SK-N-SH (cell line): Measurements from ENCODE around the gene PRRC2B. TPM values are rescaled to one million over a fixed set of nuclear protein-coding genes. Genes with fewer than 3 reads are reported as not detected.

Experiments
- CTCF ChIA-PET: fragments of 300-600, 350-600 bp; formaldehyde crosslinking; extraction: SDS; loops from one replicate; lab custom pipeline; 2021; lab: Yijun Ruan, JAX
- POLR2A ChIA-PET: fragments of 350-600 bp; sonication (Branson Sonifier 250); formaldehyde crosslinking; extraction: SDS; loops from one replicate; lab custom pipeline; 2020; ENCODE audit warnings: antibody characterized with exemption, inconsistent platforms; lab: Yijun Ruan, JAX
- DNase-seq: peaks from one replicate; pipeline ENCODE4 v3.0.0; 2012
- H2AFZ ChIP-seq: fragments of 200-600 bp; sonication (generic); 2 replicates; pipeline ENCODE4 v1.8.1; 2016; ENCODE audit warnings: antibody characterized with exemption, mild to moderate bottlenecking, low read depth
- H3F3A ChIP-seq: fragments of 200-600 bp; sonication (generic); replicated peaks from 2 replicates; pipeline ENCODE3; 2016; ENCODE audit warnings: antibody characterized with exemption, mild to moderate bottlenecking; ENCODE audit not compliant: insufficient read depth
- H3K27ac ChIP-seq, 2 experiments: fragments of 200-500 bp in 1 of 2; fragments of 200-600 bp in 1 of 2; sonication (Bioruptor generic) in 1 of 2; sonication (generic), shearing (Covaris generic) in 1 of 2; 2 replicates each; pipeline versions ENCODE4 v1.5.1 to v1.6.1; 2014 to 2016; ENCODE audit warnings: low read depth in 2 of 2, inconsistent platforms in 1 of 2, low read length in 1 of 2, mild to moderate bottlenecking in 1 of 2, mixed read lengths in 1 of 2
- H3K27me3 ChIP-seq: fragments of 200-600 bp; sonication (generic), shearing (Covaris generic); 2 replicates; pipeline ENCODE4 v1.6.1; 2016; ENCODE audit warnings: mixed run types; ENCODE audit not compliant: insufficient read depth
- H3K36me3 ChIP-seq, 2 experiments: fragments of 200-500 bp in 1 of 2; fragments of 200-600 bp in 1 of 2; sonication (Bioruptor generic) in 1 of 2; sonication (generic) in 1 of 2; replicated peaks in 1 of 2; 2 replicates each; pipeline versions ENCODE3 to v1.5.1; 2014 to 2016; ENCODE audit warnings: low read length in 1 of 2, mild to moderate bottlenecking in 1 of 2; ENCODE audit not compliant: insufficient read depth in 2 of 2, control insufficient read depth in 1 of 2
- H3K4me1 ChIP-seq, 2 experiments: fragments of 200-500 bp in 1 of 2; fragments of 200-600 bp in 1 of 2; sonication (Bioruptor generic) in 1 of 2; sonication (generic), shearing (Covaris generic) in 1 of 2; 2 replicates each; pipeline versions ENCODE4 v1.5.1 to v1.6.1; 2014 to 2016; ENCODE audit warnings: low read depth in 1 of 2, low read length in 1 of 2, mixed run types in 1 of 2; ENCODE audit not compliant: insufficient read depth in 2 of 2, control insufficient read depth in 1 of 2
- H3K4me2 ChIP-seq: fragments of 200-600 bp; sonication (generic), shearing (Covaris generic); 2 replicates; pipeline ENCODE4 v1.6.1; 2017; ENCODE audit warnings: mixed run types
- H3K4me3 ChIP-seq, 2 experiments: fragments of 200-500 bp in 1 of 2; fragments of 200-600 bp in 1 of 2; sonication (Bioruptor generic) in 1 of 2; sonication (generic), shearing (Covaris generic) in 1 of 2; 2 replicates each; pipeline versions ENCODE4 v1.5.1 to v1.8.1; 2014 to 2016; ENCODE audit warnings: low read depth in 2 of 2, inconsistent platforms in 1 of 2, low read length in 1 of 2, mild to moderate bottlenecking in 1 of 2, mixed read lengths in 1 of 2, moderate library complexity in 1 of 2
- H3K79me2 ChIP-seq: fragments of 200-600 bp; sonication (generic); 2 replicates; pipeline ENCODE4 v1.8.1; 2017; ENCODE audit warnings: mild to moderate bottlenecking; ENCODE audit not compliant: insufficient read depth
- H3K9ac ChIP-seq: fragments of 200-600 bp; sonication (generic); 2 replicates; pipeline ENCODE4 v1.6.1; 2017; ENCODE audit warnings: mixed run types
- H3K9me2 ChIP-seq: fragments of 200-600 bp; sonication (generic); 2 replicates; pipeline ENCODE4 v1.6.1; 2017; ENCODE audit warnings: mixed run types
- H3K9me3 ChIP-seq: fragments of 200-600 bp; sonication (generic); 2 replicates; pipeline ENCODE4 v1.6.1; 2017; ENCODE audit warnings: mixed run types, mild to moderate bottlenecking, moderate library complexity
- H4K20me1 ChIP-seq: fragments of 200-600 bp; sonication (generic); 2 replicates; pipeline ENCODE4 v1.6.1; 2017; ENCODE audit warnings: mild to moderate bottlenecking, mixed run types; ENCODE audit not compliant: insufficient read depth
- CHD2 ChIP-seq: fragments of 150-350 bp; IDR thresholded peaks from 2 replicates; pipeline ENCODE4 v1.6.1; 2018; ENCODE audit warnings: low read length; ENCODE audit not compliant: partially characterized antibody
- CTCF ChIP-seq: fragments of 200-600 bp; sonication (generic); IDR thresholded peaks from 2 replicates; pipeline ENCODE4 v1.6.1; 2017; ENCODE audit warnings: antibody characterized with exemption, mild to moderate bottlenecking, moderate library complexity
- EP300 ChIP-seq, 2 experiments: IDR thresholded peaks; 2 replicates each; pipeline versions ENCODE4 v1.4.0 to v1.6.1; 2012; ENCODE audit warnings: borderline replicate concordance in 1 of 2, low read depth in 1 of 2, low read length in 1 of 2
- FOSL2 ChIP-seq: IDR thresholded peaks from 2 replicates; pipeline ENCODE4 v1.4.0; 2012; ENCODE audit warnings: low read depth, mild to moderate bottlenecking, moderate library complexity, borderline replicate concordance
- GABPA ChIP-seq: IDR thresholded peaks from 2 replicates; pipeline ENCODE4 v1.4.0; 2012; ENCODE audit warnings: low read depth, mild to moderate bottlenecking
- JUND ChIP-seq: IDR thresholded peaks from 2 replicates; pipeline ENCODE4 v1.4.0; 2012
- MAX ChIP-seq: IDR thresholded peaks from 2 replicates; pipeline ENCODE4 v1.4.0; 2012; ENCODE audit warnings: low read depth
- MEF2A ChIP-seq: IDR thresholded peaks from 2 replicates; pipeline ENCODE4 v1.4.0; 2012; ENCODE audit warnings: low read depth, borderline replicate concordance
- MXI1 ChIP-seq: IDR thresholded peaks from 2 replicates; pipeline ENCODE4 v1.6.1; 2012; ENCODE audit warnings: mild to moderate bottlenecking, low read depth, low read length, improper control_type of control experiment
- NRF1 ChIP-seq: IDR thresholded peaks from 2 replicates; pipeline ENCODE4 v1.6.1; 2012; ENCODE audit warnings: low read depth, mild to moderate bottlenecking, low read length
- RCOR1 ChIP-seq: fragments of 150-350 bp; IDR thresholded peaks from 2 replicates; pipeline ENCODE4 v1.6.1; 2017; ENCODE audit warnings: antibody characterized with exemption, low read length
- RXRA ChIP-seq: IDR thresholded peaks from 2 replicates; pipeline ENCODE4 v1.4.0; 2012; ENCODE audit warnings: low read depth, mild to moderate bottlenecking, borderline replicate concordance
- TAF1 ChIP-seq: IDR thresholded peaks from 2 replicates; pipeline ENCODE4 v1.6.1; 2012; ENCODE audit warnings: low read depth, mild to moderate bottlenecking, low read length, moderate library complexity, borderline replicate concordance
- TEAD4 ChIP-seq: IDR thresholded peaks from 2 replicates; pipeline ENCODE4 v1.4.0; 2012; ENCODE audit warnings: mild to moderate bottlenecking, borderline replicate concordance; ENCODE audit not compliant: insufficient read depth
- USF1 ChIP-seq: IDR thresholded peaks from 2 replicates; pipeline ENCODE4 v1.4.0; 2012; ENCODE audit warnings: low read depth, borderline replicate concordance
- YY1 ChIP-seq: IDR thresholded peaks from 2 replicates; pipeline ENCODE4 v1.4.0; 2012; ENCODE audit warnings: low read depth, mild to moderate bottlenecking
- WGBS: methylation state at CpG from one replicate; pipeline ENCODE4 v1.1.6; 2017; ENCODE audit warnings: low lambda C conversion rate; 5-methylcytosine and 5-hydroxymethylcytosine counted together
- polyA plus RNA-seq, 3 experiments: library from polyadenylated mRNA; depleted of rRNA; stranded (reverse); fragments of >200 nt; gene quantifications; 2 replicates each; pipeline ENCODE4 v1.2.3, GENCODE V29; 2012
- TF ChIP-seq, protein P1 (sequence below): fragments of 150-350 bp; IDR thresholded peaks from 2 replicates; pipeline ENCODE4 v1.6.1; 2017; ENCODE audit warnings: antibody characterized with exemption, low read length, low read depth, borderline replicate concordance
- TF ChIP-seq, protein P2 (sequence below): fragments of 150-350 bp; IDR thresholded peaks from 2 replicates; pipeline ENCODE4 v1.6.1; 2016; ENCODE audit warnings: mild to moderate bottlenecking, low read depth, low read length
- TF ChIP-seq, protein P3 (sequence below): IDR thresholded peaks from 2 replicates; pipeline ENCODE4 v1.4.0; 2012; ENCODE audit warnings: low read depth, borderline replicate concordance
- TF ChIP-seq, protein P4 (sequence below): IDR thresholded peaks from 2 replicates; pipeline ENCODE4 v1.6.1; 2012; ENCODE audit warnings: mild to moderate bottlenecking, low read depth, low read length, moderate library complexity

Gene PRRC2B
- polyA plus RNA-seq, 1 of the 3 experiments (the other 2 are of a cell fraction), result 26.3 TPM

- Histone ChIP-seq H3K27ac (no peak overlapping the region), H3K9me2 (no peaks in the 10 kb centered on the region), H3K4me1 (peaks cover 0 to 5% of the 10 kb centered on the region in 2 experiments; a peak in 3 of 4 replicates), H3K9me3 (no peaks in the 10 kb centered on the region), H3K27me3 (no peaks in the 10 kb centered on the region), H3K4me2 (no peak overlapping the region), H3K36me3 (no peaks in the 10 kb centered on the region), H4K20me1 (no peaks in the 10 kb centered on the region), H3K79me2 (no peaks in the 10 kb centered on the region), H3K9ac (no peak overlapping the region), H3F3A (peaks cover 10% of the 10 kb centered on the region), H2AFZ (no peak overlapping the region), H3K4me3 (no peak overlapping the region)
- ChIA-PET CTCF (interaction anchor here (4.3 kb wide), 1 partner anchor 16 kb away, joined by 26 read pairs; no protein-coding TSS in a partner anchor), POLR2A (no interaction called here)
- TF ChIP-seq RCOR1 (no peak), FOSL2 (no peak), NRF1 (no peak), TEAD4 (no peak), YY1 (no peak), TAF1 (no peak), MEF2A (no peak), JUND (no peak), CTCF (no peak), CHD2 (no peak), EP300 (IDR thresholded peaks at IDR 0.05; ENCODE audit: borderline replicate concordance in 1 of 2, low read depth in 1 of 2, low read length in 1 of 2) (no peak), USF1 (no peak), RXRA (no peak), MAX (no peak), GABPA (no peak), MXI1 (no peak)
- TF ChIP-seq, protein P1, sequence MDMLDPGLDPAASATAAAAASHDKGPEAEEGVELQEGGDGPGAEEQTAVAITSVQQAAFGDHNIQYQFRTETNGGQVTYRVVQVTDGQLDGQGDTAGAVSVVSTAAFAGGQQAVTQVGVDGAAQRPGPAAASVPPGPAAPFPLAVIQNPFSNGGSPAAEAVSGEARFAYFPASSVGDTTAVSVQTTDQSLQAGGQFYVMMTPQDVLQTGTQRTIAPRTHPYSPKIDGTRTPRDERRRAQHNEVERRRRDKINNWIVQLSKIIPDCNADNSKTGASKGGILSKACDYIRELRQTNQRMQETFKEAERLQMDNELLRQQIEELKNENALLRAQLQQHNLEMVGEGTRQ, result no peak
- TF ChIP-seq, protein P2, sequence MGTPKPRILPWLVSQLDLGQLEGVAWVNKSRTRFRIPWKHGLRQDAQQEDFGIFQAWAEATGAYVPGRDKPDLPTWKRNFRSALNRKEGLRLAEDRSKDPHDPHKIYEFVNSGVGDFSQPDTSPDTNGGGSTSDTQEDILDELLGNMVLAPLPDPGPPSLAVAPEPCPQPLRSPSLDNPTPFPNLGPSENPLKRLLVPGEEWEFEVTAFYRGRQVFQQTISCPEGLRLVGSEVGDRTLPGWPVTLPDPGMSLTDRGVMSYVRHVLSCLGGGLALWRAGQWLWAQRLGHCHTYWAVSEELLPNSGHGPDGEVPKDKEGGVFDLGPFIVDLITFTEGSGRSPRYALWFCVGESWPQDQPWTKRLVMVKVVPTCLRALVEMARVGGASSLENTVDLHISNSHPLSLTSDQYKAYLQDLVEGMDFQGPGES, result no peak
- TF ChIP-seq, protein P3, sequence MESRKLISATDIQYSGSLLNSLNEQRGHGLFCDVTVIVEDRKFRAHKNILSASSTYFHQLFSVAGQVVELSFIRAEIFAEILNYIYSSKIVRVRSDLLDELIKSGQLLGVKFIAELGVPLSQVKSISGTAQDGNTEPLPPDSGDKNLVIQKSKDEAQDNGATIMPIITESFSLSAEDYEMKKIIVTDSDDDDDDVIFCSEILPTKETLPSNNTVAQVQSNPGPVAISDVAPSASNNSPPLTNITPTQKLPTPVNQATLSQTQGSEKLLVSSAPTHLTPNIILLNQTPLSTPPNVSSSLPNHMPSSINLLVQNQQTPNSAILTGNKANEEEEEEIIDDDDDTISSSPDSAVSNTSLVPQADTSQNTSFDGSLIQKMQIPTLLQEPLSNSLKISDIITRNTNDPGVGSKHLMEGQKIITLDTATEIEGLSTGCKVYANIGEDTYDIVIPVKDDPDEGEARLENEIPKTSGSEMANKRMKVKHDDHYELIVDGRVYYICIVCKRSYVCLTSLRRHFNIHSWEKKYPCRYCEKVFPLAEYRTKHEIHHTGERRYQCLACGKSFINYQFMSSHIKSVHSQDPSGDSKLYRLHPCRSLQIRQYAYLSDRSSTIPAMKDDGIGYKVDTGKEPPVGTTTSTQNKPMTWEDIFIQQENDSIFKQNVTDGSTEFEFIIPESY, result no peak
- TF ChIP-seq, protein P4, sequence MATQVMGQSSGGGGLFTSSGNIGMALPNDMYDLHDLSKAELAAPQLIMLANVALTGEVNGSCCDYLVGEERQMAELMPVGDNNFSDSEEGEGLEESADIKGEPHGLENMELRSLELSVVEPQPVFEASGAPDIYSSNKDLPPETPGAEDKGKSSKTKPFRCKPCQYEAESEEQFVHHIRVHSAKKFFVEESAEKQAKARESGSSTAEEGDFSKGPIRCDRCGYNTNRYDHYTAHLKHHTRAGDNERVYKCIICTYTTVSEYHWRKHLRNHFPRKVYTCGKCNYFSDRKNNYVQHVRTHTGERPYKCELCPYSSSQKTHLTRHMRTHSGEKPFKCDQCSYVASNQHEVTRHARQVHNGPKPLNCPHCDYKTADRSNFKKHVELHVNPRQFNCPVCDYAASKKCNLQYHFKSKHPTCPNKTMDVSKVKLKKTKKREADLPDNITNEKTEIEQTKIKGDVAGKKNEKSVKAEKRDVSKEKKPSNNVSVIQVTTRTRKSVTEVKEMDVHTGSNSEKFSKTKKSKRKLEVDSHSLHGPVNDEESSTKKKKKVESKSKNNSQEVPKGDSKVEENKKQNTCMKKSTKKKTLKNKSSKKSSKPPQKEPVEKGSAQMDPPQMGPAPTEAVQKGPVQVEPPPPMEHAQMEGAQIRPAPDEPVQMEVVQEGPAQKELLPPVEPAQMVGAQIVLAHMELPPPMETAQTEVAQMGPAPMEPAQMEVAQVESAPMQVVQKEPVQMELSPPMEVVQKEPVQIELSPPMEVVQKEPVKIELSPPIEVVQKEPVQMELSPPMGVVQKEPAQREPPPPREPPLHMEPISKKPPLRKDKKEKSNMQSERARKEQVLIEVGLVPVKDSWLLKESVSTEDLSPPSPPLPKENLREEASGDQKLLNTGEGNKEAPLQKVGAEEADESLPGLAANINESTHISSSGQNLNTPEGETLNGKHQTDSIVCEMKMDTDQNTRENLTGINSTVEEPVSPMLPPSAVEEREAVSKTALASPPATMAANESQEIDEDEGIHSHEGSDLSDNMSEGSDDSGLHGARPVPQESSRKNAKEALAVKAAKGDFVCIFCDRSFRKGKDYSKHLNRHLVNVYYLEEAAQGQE, result no peak
- no peak for DNase-seq
- WGBS, result 100% methylated on average over 1 of the region's 1 CpG
Measured at GRCh38 chr9:131365546-131365945, 28.3 kb upstream of the PRRC2B start.
